GM12801 (cell line): ENCODE results near the gene ANGPTL3.

Experiments used
- CTCF ChIP-seq: IDR thresholded peaks from one replicate; pipeline ENCODE4 v1.5.1; 2011; ENCODE audit warnings: control low read depth; ENCODE audit not compliant: insufficient read length; ENCODE audit errors: extremely low read depth

The ANGPTL3 gene, protein sequence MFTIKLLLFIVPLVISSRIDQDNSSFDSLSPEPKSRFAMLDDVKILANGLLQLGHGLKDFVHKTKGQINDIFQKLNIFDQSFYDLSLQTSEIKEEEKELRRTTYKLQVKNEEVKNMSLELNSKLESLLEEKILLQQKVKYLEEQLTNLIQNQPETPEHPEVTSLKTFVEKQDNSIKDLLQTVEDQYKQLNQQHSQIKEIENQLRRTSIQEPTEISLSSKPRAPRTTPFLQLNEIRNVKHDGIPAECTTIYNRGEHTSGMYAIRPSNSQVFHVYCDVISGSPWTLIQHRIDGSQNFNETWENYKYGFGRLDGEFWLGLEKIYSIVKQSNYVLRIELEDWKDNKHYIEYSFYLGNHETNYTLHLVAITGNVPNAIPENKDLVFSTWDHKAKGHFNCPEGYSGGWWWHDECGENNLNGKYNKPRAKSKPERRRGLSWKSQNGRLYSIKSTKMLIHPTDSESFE

GRCh38 chr1:62597281-62597680, at the start of gene ANGPTL3:
Gene ANGPTL3 (plus strand): TSS chr1:62597520. CDS start chr1:62597567, 47 bp downstream.
- no peak for TF ChIP-seq CTCF

DNA sequence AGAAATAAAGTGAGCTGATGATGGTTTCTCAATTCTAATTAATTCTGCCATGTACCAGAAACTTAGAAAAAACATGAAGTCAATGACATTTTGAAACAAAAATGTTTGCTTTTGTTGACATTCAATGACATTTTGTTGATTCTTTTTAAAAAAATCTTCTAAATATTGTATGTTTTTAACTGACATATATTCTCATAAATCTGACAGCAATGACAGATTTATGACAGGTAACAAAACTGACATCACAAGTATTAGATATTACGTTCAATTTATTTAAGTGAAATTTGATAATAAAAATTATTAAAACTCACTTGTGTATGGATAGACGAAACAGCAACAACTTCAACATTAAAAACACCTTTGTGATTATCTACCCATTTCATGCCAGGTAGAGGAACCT, 36.0 kb upstream of the ANGPTL3 start:
- TF ChIP-seq CTCF, result no peak

DNA sequence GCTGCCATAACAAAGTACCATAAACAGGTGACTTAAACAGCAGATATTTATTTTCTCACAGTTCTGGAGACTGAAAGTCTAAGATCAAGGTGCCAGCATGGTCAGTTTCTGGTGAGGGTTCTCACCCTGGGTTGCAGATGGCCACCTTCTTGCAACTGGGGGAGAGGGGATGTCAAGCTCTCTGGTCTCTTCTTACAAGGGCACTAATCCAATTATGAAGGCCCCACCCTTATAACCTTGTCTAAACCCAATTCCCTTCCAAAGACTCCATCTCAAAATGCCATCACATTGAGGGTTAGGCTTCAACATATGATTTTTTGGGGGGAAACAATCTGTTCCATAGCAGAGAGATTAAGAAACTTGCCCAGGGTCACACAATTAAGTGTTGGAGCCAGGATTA, 24.8 kb upstream of the ANGPTL3 start:
- no peak for TF ChIP-seq CTCF

- no peak for TF ChIP-seq CTCF
These were observed 23.6 kb upstream of the ANGPTL3 start for GRCh38 chr1:62573675-62574074.

GRCh38 chr1:62585469-62586155, 11.7 kb upstream of the ANGPTL3 start:
- no peak for TF ChIP-seq CTCF

GRCh38 chr1:62588000-62588399, 9.3 kb upstream of the ANGPTL3 start:
- no peak for TF ChIP-seq CTCF

DNA sequence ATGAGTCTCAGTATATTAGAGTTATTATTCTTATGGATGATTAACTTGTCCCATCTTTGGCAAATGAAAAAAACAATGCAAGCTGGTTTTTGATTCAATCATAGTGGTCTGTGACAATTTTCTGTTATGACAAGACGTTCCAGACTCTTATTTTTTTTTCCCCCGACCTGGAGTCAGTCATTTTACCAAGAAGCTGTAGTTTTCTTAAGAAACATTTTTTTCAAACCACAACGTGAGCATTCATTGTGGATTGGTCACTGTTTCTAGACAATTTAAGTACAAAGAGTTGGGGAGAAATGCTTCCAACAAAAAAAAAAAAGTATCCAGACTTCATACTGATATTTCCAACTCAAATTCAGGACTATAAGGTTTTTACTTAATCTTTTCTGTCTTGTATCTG, 8.0 kb upstream of the ANGPTL3 start:
- no peak for TF ChIP-seq CTCF
